Heart left ventricle (tissue), 16 donors: ENCODE results near the gene SERPING1. TPM values are rescaled to one million over a fixed set of nuclear protein-coding genes. Genes with fewer than 3 reads are reported as not detected.

ENCODE experiments used
- ATAC-seq, 4 donors: fragments of 200-7000 bp; cut with Tn5 transposase; one replicate each; pipeline ENCODE4 v1.9.1; 2020 to 2022; ENCODE audit warnings: moderate library complexity in 4 of 4, mild to moderate bottlenecking in 3 of 4, moderate number of reproducible peaks in 1 of 4
- DNase-seq, 5 donors: peaks; one replicate each; pipeline ENCODE4 v3.0.0-alpha.2; 2020
- H3K27ac ChIP-seq, 12 donors: fragments of 200-600 bp; sonication (generic) in 4 of 12; one replicate each; pipeline versions ENCODE4 v1.5.0 to v1.8.0; 2016 to 2022; ENCODE audit warnings: mild to moderate bottlenecking in 2 of 12
- H3K27me3 ChIP-seq, 9 donors: fragments of 200-600 bp; sonication (generic) in 2 of 9; one replicate each; pipeline versions ENCODE4 v1.5.1 to v1.8.0; 2016 to 2022; ENCODE audit warnings: mild to moderate bottlenecking in 3 of 9
- H3K36me3 ChIP-seq, 9 donors: fragments of 200-600 bp; sonication (generic) in 2 of 9; one replicate each; pipeline versions ENCODE4 v1.5.0 to v1.8.0; 2018 to 2022; ENCODE audit warnings: mild to moderate bottlenecking in 2 of 9
- H3K4me1 ChIP-seq, 12 donors: fragments of 200-600 bp; sonication (generic) in 4 of 12; one replicate each; pipeline versions ENCODE4 v1.5.0 to v1.8.0; 2016 to 2022; ENCODE audit warnings: mild to moderate bottlenecking in 3 of 12
- H3K4me3 ChIP-seq, 12 donors: fragments of 200-600 bp; sonication (generic) in 4 of 12; one replicate each; pipeline versions ENCODE4 v1.5.0 to v1.8.0; 2017 to 2022; ENCODE audit warnings: mild to moderate bottlenecking in 9 of 12, moderate library complexity in 4 of 12
- H3K9me3 ChIP-seq, 12 donors: fragments of 200-600 bp; sonication (generic) in 4 of 12; one replicate each; pipeline versions ENCODE4 v1.5.0 to v1.8.0; 2016 to 2022; ENCODE audit warnings: mild to moderate bottlenecking in 1 of 12
- POLR2A ChIP-seq, 2 donors: fragments of 450-650 bp; IDR thresholded peaks; one replicate each; pipeline ENCODE4 v1.6.1; 2017; ENCODE audit warnings: antibody characterized with exemption in 2 of 2, mild to moderate bottlenecking in 2 of 2, moderate library complexity in 2 of 2
- WGBS, 4 donors: extraction: QIAGEN DNeasy Blood & Tissue Kit in 2 of 4; methylation state at CpG; one replicate each; pipeline versions ENCODE4 v1.1.5 to v1.1.7; 2013 to 2018; 5-methylcytosine and 5-hydroxymethylcytosine counted together
- intact Hi-C, 10 donors: fragments of 100-400 bp; cut with DNase I; formaldehyde crosslinking; loops; one replicate each; pipeline versions ENCODE4 v1.11.1 to v1.14.2; 2022
- polyA plus RNA-seq, 2 donors: library from polyadenylated mRNA; stranded (reverse); fragments of 200-250 nt; gene quantifications; one replicate each; pipeline ENCODE4 v1.2.3, GENCODE V29; 2013
- total RNA-seq, 9 donors: library from RNA; depleted of rRNA in 2 of 9; stranded (reverse); fragments of >200 nt in 2 of 9; fragmentation: NEBNext Ultra II Directional in 3 of 9; extraction: Animal tissue kit (Norgen Biotek cat#: 25700) in 3 of 9; gene quantifications; one replicate each; pipeline versions ENCODE4 v1.1.0 to v1.2.4, GENCODE V29; 2016 to 2023
- TF ChIP-seq, protein P1 (sequence below), 12 donors: fragments of 200-600 bp; sonication (generic) in 4 of 12; IDR thresholded peaks; one replicate each; pipeline versions ENCODE4 v1.5.0 to v1.8.0; 2018 to 2022; ENCODE audit warnings: antibody characterized with exemption in 12 of 12, mild to moderate bottlenecking in 5 of 12
- donor health status: ischemic (EF 13 %, LVEDD 7.1; RV severe dilation, severe dysfunction).
- donor health status: healthy with polysubstance abuse.
- donor health status: DM: no; HTN: yes; CAD: no.
- donor health status: DM: no; HTN: no; CAD: no.
- donor health status: ischemic (EF 25% LVEDD 6.9; RV normal size, moderate dysfunction).
- donor health status: ischemic (EF 25% LVEDD 5.7; RV mildly dilated, moderate dysfunction).
- donor health status: healthy.
- donor health status: DM: yes; HTN: yes; CAD: no.
- donor health status: ischemic (EF 35%, LVEDD 5.7; RV mildly dilated, moderate dysfunction).
- donor health status: nonischemic (EF 11% LVEDD 7.7; RV severe dilation, severe dysfunction).
- donor health status: DM: yes; HTN: yes; CAD: no.
- donor health status: PGD.
- donor health status: ischemic (EF 29% LVEDD 5.4; RV normal size, mild dysfunction).
- donor health status: nonischemic (EF 23%, LVEDD 6.1; RV moderate dilation, normal function).

Gene SERPING1
- total and polyA plus RNA-seq, 11 donors, result 55.5 to 344 (median 87.0) TPM

DNA sequence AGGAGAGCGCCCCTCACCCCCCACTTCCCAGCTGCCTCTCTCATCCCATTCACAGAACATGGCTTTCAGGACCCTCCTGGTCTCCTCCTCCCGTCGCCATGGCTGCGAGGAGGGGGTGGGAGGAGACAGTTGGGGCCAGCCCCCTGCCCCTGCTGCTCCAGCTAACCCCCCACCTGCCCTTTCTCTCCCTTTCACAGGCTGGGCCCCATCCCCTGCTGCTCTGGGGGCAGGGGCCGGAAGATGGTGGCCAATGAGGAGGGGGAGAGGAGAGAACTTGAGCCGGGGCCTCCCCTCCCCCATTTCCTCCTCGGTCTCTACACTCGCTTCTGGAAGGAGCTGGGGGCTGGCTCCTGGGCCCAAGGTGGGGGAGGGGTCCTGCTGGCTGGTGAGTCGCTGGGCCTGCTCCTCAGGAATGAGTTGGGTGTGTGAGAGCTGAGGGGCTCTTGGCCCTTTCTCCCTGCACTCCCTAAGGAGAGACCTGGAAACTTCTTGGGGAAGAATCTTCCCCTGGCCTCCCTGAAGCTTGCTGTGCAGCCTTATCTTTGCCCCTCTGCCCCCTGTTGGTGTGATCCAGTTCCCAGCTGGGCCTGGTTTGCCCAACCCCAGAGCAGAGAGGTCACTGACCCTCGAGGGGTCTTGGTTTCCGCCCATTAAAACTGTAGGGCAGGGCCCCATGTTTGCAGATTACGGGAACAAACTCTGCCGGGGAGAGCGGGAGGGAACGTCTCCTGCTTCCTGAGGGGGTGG is 42.0 kb downstream of the SERPING1 start:
- TF ChIP-seq POLR2A (IDR thresholded peaks at IDR 0.05), result no peak
- TF ChIP-seq, protein P1, sequence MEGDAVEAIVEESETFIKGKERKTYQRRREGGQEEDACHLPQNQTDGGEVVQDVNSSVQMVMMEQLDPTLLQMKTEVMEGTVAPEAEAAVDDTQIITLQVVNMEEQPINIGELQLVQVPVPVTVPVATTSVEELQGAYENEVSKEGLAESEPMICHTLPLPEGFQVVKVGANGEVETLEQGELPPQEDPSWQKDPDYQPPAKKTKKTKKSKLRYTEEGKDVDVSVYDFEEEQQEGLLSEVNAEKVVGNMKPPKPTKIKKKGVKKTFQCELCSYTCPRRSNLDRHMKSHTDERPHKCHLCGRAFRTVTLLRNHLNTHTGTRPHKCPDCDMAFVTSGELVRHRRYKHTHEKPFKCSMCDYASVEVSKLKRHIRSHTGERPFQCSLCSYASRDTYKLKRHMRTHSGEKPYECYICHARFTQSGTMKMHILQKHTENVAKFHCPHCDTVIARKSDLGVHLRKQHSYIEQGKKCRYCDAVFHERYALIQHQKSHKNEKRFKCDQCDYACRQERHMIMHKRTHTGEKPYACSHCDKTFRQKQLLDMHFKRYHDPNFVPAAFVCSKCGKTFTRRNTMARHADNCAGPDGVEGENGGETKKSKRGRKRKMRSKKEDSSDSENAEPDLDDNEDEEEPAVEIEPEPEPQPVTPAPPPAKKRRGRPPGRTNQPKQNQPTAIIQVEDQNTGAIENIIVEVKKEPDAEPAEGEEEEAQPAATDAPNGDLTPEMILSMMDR (IDR thresholded peaks at IDR 0.05), result no peak
- no peaks in the 10 kb centered on the region for H3K36me3 ChIP-seq
- no peaks in the 10 kb centered on the region for H3K9me3 ChIP-seq
- 16 to 29% (median 20%) methylated on average over 12 to 15 of the region's 15 CpGs for WGBS, 4 donors
- H3K27me3 ChIP-seq, result peaks cover 0 to 6% (median 0%) of the 10 kb centered on the region in 9 donors
- intact Hi-C loops, result loop anchor here (2.0 to 10.0 kb wide), 9 partner anchors 42 to 875 kb away; partner anchors contain the start of genes RTN4RL2 (in 1 of the 10) and SERPING1 (in 1 of the 10)
- DNase-seq, result no peak
- peak overlapping the region in 10 of 12 donors; percentile 72 to 97 (median 90) for H3K4me3 ChIP-seq
- H3K4me1 ChIP-seq, result peaks cover 2 to 42% (median 26%) of the 10 kb centered on the region in 12 donors
- peak overlapping the region in 4 of 12 donors; percentile 5 to 37 (median 12) for H3K27ac ChIP-seq
- no peak for ATAC-seq

GRCh38 chr11:57640068-57640800 is 42.7 kb downstream of the SERPING1 start:
- TF ChIP-seq, protein P1 (IDR thresholded peaks at IDR 0.05), result no peak
- TF ChIP-seq POLR2A (IDR thresholded peaks at IDR 0.05), result no peak
- Histone ChIP-seq H3K4me3 (peak overlapping the region in 7 of 12 donors; percentile 72 to 97 (median 89)), H3K36me3 (no peaks in the 10 kb centered on the region), H3K9me3 (no peaks in the 10 kb centered on the region), H3K27ac (peak overlapping the region in 2 of 12 donors; percentile 12 to 37), H3K4me1 (peaks cover 5 to 49% (median 31%) of the 10 kb centered on the region in 12 donors), H3K27me3 (peaks cover 0 to 9% (median 0%) of the 10 kb centered on the region in 9 donors)
- DNase-seq (no peak), ATAC-seq (no peak)
- intact Hi-C loops, result loop anchor here (2.0 to 10.0 kb wide), 8 partner anchors 71 to 875 kb away; partner anchors contain the start of gene RTN4RL2 (in 1 of the 10)
- 48 to 84% (median 55%) methylated on average over 7 to 9 of the region's 9 CpGs for WGBS, 4 donors

DNA sequence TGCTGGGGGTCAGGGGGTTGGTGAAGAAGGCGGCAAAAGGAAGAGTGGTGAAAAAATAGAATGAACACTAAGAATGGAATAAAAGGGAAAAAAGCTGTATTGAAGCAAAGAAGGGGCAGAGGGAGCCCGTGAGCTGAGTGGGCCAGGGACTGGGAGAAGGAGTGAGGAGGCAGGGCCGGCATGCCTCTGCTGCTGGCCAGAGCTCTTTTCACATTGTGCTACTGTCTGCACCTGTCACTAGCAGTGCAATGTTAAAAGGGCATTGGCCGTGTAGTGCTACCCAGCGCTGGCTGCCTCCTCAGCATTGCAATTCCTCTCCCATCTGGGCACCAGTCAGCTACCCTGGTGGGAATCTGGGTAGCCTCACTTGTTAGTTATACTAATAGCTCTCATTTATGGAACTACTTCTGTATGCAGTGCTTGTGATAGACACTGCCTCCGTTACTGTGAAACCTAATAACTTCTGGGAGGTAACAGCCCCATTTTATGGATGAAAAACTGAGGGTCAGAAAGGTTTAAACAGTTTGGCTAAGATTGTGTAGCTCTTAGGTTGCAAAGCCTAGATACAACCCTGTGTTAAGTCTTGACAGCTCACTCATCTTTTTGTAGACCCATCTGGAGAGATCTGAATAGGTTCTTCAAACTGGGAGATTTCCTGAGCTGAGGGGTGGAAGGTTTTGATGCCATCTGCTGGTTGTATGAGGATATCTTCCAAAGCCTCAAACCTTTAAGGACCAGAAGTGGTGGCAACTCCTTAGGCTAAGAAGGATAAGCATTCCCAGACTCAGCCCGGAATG is 43.7 kb downstream of the SERPING1 start:
- no peaks in the 10 kb centered on the region for H3K9me3 ChIP-seq
- intact Hi-C loops, result loop anchor here (1.0 to 10.0 kb wide), 9 partner anchors 72 to 874 kb away; partner anchors contain the start of gene RTN4RL2 (in 1 of the 10)
- no peaks in the 10 kb centered on the region for H3K36me3 ChIP-seq
- no peak for TF ChIP-seq POLR2A (IDR thresholded peaks at IDR 0.05)
- TF ChIP-seq, protein P1 (IDR thresholded peaks at IDR 0.05), result peak; percentile 30 to 54 (median 42)
- H3K4me3 ChIP-seq, result no peak overlapping the region
- DNase-seq, result no peak
- peaks cover 0 to 18% (median 2%) of the 10 kb centered on the region in 9 donors for H3K27me3 ChIP-seq
- peak in 3 of 4 donors; percentile 12 to 24 (median 19) for ATAC-seq
- peak overlapping the region in 2 of 12 donors; percentile 12 to 15 for H3K27ac ChIP-seq
- H3K4me1 ChIP-seq, result peaks cover 5 to 59% (median 40%) of the 10 kb centered on the region in 12 donors
- WGBS, 4 donors, result 52 to 68% (median 55%) methylated on average over 7 of the region's 7 CpGs
